ENCODE results near the gene PSG7. TPM values are rescaled to one million over a fixed set of nuclear protein-coding genes. Genes with fewer than 3 reads are reported as not detected.
"Not testable (repeated sequence)": the region's sequence is repeated elsewhere in the genome, so short reads cannot be mapped to it uniquely, and the experiment has no call there.

PSG7 gene
- total RNA-seq, 1 experiment from 2014 or later: not detected

DNA sequence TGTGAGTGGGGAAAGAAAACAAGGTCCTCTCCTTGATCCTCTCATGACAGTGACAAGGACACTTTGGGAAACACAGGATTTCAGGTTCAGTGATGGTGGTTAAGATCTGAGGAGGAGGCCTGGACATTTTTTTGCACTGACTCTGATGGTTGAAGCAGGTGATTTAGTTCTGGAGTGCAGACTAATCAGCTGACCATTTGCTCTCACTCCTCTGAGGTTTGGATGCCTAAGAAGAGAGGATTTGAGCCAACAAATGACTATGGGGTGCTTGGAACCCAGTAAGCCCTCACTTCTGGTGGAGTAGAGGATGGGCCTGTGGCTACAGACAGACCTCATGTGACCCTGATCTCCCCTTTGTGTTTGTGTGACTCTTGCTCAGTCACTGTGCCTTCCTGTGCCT, 60.4 kb downstream of the PSG7 start:
- DNase-seq (ENCODE audit: low read depth); in situ Hi-C loops (cut with HindIII; ENCODE audit: low pct_unique_long_range_greater_than_20kb, low sequenced_read_pairs): not testable (repeated sequence)

DNA sequence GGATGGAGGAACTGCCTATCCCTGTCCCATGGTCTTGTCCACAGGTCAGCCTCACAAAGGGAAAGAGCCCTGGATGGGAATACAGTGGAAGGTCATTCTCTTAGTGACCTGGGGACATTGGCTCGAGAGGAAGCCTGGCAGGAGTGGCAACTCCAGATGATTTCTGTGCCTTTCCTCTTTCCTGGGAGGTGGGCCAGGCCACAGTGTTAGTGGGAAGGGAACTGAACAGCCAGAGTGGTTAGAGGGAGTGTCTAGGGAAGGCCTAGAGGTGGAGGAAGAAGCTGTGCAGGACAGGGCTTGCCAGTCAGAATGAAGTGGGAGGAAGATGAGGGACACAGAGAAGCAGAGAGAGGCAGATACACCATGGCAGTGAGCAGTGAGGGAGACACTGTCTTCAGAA, 61.1 kb downstream of the PSG7 start:
- not testable (repeated sequence) for DNase-seq (ENCODE audit: low read depth)

DNA sequence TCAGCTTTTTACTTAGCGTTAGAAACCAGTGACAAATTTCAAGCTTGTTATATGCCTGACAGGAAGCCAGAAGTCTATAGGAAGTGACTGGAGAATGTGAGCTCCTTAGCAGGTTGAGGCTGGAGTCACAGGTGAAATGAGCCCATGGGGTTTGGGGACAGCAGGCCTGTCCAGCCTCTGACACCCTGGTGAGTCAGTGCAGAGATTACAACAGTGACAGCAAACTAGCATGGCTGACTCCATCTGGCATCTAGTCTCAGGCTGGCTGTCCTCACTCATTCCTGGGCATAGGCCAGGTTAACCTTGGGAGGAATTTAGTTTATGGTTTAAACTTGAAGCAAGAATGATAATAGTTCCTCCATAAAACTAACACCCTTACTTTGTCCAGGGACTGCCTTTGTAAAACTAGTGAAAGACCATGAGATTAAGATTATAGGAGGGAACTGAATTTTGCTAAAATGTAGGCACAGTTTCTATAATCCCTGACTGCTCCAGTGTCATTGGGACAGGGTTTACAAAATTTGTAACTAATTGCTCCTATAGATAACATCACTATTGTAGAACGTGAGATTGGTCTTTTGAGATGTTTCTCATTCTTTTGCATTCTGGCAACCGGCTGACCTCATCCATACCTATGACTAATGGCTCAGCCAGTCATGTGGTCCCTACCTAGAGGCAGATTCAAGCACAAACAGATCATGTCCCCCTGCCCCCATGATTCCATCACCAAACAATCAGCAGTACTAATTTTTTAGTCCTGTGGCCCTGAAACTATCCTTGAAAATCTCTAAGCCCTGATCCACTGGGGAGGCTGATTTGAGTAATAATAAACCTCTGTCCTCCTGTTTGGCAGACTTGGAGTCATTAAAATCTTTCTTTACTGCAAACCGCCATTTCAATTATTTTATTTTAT, 61.9 kb downstream of the PSG7 start:
- peak; percentile 53 for DNase-seq (ENCODE audit: low read depth)
- in situ Hi-C loops (cut with HindIII; ENCODE audit: low pct_unique_long_range_greater_than_20kb, low sequenced_read_pairs): not testable (repeated sequence)

More for the DNA sequence above, 61.1 kb downstream of the PSG7 start:
- in situ Hi-C loops (cut with HindIII; ENCODE audit: low pct_unique_long_range_greater_than_20kb, low sequenced_read_pairs): not testable (repeated sequence)

DNA sequence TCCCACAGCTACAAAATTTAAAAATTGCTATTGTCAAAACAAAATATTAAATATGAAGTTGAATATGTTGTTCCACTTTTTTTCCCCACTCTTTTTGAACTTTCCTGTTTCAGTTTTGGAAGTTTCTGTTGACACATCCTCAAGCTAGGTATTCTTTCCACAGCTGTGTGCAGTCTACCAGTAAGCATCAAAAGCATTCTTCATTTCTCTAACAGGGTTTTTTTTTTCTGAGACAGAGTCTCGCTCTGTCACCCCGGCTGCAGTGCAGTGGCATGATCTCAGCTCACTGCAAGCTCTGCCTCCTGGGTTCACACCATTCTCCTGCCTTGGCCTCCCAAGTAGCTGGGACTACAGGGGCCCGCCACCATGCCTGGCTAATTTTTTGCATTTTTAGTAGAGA, 62.9 kb downstream of the PSG7 start:
- in situ Hi-C loops (cut with HindIII; ENCODE audit: low pct_unique_long_range_greater_than_20kb, low sequenced_read_pairs); DNase-seq (ENCODE audit: low read depth): not testable (repeated sequence)

Other genes with a start within 250 kb of the PSG7 start
- gene PSG3, start 196.7 kb downstream of the PSG7 start, total RNA-seq (2014; rRNA removed; shearing (Covaris generic); ENCODE audit: low replicate concordance): not detected in 2 replicates
- not detected in 2 replicates for gene PSG8, start 171.5 kb downstream of the PSG7 start, total RNA-seq (2014; rRNA removed; shearing (Covaris generic); ENCODE audit: low replicate concordance)
- not detected in 2 replicates for gene PSG1, start 57.5 kb downstream of the PSG7 start, total RNA-seq (2014; rRNA removed; shearing (Covaris generic); ENCODE audit: low replicate concordance)
- gene PSG6, start 19.3 kb downstream of the PSG7 start, total RNA-seq (2014; rRNA removed; shearing (Covaris generic); ENCODE audit: low replicate concordance): not detected in 2 replicates
- gene PSG11, start 89.3 kb upstream of the PSG7 start, total RNA-seq (2014; rRNA removed; shearing (Covaris generic); ENCODE audit: low replicate concordance): not detected in 2 replicates
- not detected in 2 replicates for gene PSG2, start 145.5 kb upstream of the PSG7 start, total RNA-seq (2014; rRNA removed; shearing (Covaris generic); ENCODE audit: low replicate concordance)
- gene PSG5, start 249.3 kb upstream of the PSG7 start, total RNA-seq (2014; rRNA removed; shearing (Covaris generic); ENCODE audit: low replicate concordance): not detected in 2 replicates

Measured in Caki2 (cell line).